ENCODE results near the gene MR1. TPM values are rescaled to one million over a fixed set of nuclear protein-coding genes. Genes with fewer than 3 reads are reported as not detected.
A peak's percentile ranks its signal among the peaks of the same experiment; 100 is the strongest.

MR1 gene
- total RNA-seq (2011; cell fraction: chromatin; rRNA removed; ENCODE audit: low replicate concordance), result 22.3 and 22.5 TPM in 2 replicates
- total RNA-seq (2011; cell fraction: nucleolus; rRNA removed), result 18.4 and 20.3 TPM in 2 replicates
- 21.1 and 25.2 TPM in 2 replicates for total RNA-seq (2011; cell fraction: nucleoplasm; rRNA removed)
- 8.7 and 9.7 TPM in 2 replicates for total RNA-seq (2014; rRNA removed)
- 13.6 and 17.0 TPM in 2 replicates for total RNA-seq (2014; rRNA removed; fragmentation: Illumina TruSeq; extraction: Trizol)
- total RNA-seq (2015; rRNA removed; fragmentation: Illumina TruSeq; extraction: Trizol), result 14.1 and 17.1 TPM in 2 replicates
- 9.7 and 10.4 TPM in 2 replicates for total RNA-seq (2021)
- 13.1 and 21.7 TPM in 2 replicates for polyA plus RNA-seq (2011; rRNA removed)
- 10.9 and 14.9 TPM in 2 replicates for polyA plus RNA-seq (2011; cell fraction: cytosol; rRNA removed)
- polyA plus RNA-seq (2011; cell fraction: nucleus; rRNA removed), result 6.1 and 10.3 TPM in 2 replicates
- 12.3 and 24.7 TPM in 2 replicates for polyA plus RNA-seq (2012)
- polyA plus RNA-seq (2014; fragmentation: Illumina TruSeq; extraction: Trizol), result 16.9 and 18.5 TPM in 2 replicates
- 10 to 100 TPM; 15.6 to 19.8 TPM for polyA plus RNA-seq (2014; fragmentation: Nextera tagmentation; extraction: Ambion mirVana)
- 11.3 and 11.9 TPM in 2 replicates for polyA plus RNA-seq (2014; rRNA removed)
- polyA minus RNA-seq (2011; rRNA and poly(A)+ RNA removed), result 9.1 and 12.0 TPM in 2 replicates
- 2.0 and 7.4 TPM in 2 replicates for polyA minus RNA-seq (2011; cell fraction: cytosol; rRNA and poly(A)+ RNA removed)
- polyA minus RNA-seq (2011; cell fraction: nucleus; rRNA and poly(A)+ RNA removed), result 6.5 and 6.6 TPM in 2 replicates
- percentile 66 among the genes with signal in this experiment for Bru-seq, nascent RNA
- percentile 56 among the genes with signal in this experiment for BruChase-seq, experiment 1, labeled RNA remaining after a 2-hour chase
- percentile 59 among the genes with signal in this experiment for BruChase-seq, experiment 2, labeled RNA remaining after a 6-hour chase
- long read RNA-seq, experiment 1, full-length matches to known transcripts, result 14 of 19 reads
- long read RNA-seq, experiment 1, partial matches to known transcripts, result 1 of 19 reads
- long read RNA-seq, experiment 1, other reads (novel, unspliced or antisense), result 4 of 19 reads
- long read RNA-seq, experiment 2, full-length matches to known transcripts, result 3 of 6 reads
- long read RNA-seq, experiment 2, partial matches to known transcripts, result 1 of 6 reads
- long read RNA-seq, experiment 2, other reads (novel, unspliced or antisense), result 2 of 6 reads
- long read RNA-seq, experiment 3, full-length matches to known transcripts, result 3 of 3 reads
- long read RNA-seq, experiment 3, partial matches to known transcripts, result 0 of 3 reads
- long read RNA-seq, experiment 3, other reads (novel, unspliced or antisense), result 0 of 3 reads

GRCh38 chr1:181033799-181034451, at the start of gene MR1:
MR1 (plus strand) TSS chr1:181033983; CDS start chr1:181034008, 25 bp downstream.
- peak within 1 kb of the TSS; percentile 71 to 72; a peak in 3 of 4 replicates for H3K9ac ChIP-seq (ENCODE audit: insufficient read depth in 1 of 2, low read depth in 2 of 2, low read length in 2 of 2)
- no peaks in the 10 kb centered on the region for H3K9me1 ChIP-seq (ENCODE audit: control insufficient read depth, insufficient read depth, low read length)
- H3K27me3 ChIP-seq (ENCODE audit: control insufficient read depth in 2 of 2, insufficient read depth in 2 of 2, low read length in 2 of 2), result no peaks in the 10 kb centered on the region
- in situ Hi-C loops (cut with MboI), result no loop called here
- H3K79me2 ChIP-seq (ENCODE audit: control insufficient read depth, insufficient read depth, low read length), result peaks cover 15% of the 10 kb centered on the region
- ChIA-PET POLR2A (interaction anchor here (0.6 to 4.6 kb wide), 7 partner anchors 9 to 291 kb away, joined by 3 to 41 read pairs (median 3); partner anchors contain the start of gene STX6), CTCF (ENCODE audit: low intra/inter-chr PET ratio) (no interaction called here)
- WGBS (ENCODE audit: insufficient coverage, low coverage, missing lambda C conversion rate), result under 1% methylated on average over 9 of the region's 9 CpGs
- H4K20me1 ChIP-seq (replicated peaks; ENCODE audit: control insufficient read depth, insufficient read depth, low read length), result no peaks in the 10 kb centered on the region
- intact Hi-C loops (cut with micrococcal nuclease), result no loop called here
- TSS peak; percentile 73 for BruUV-seq (replicated peaks)
- H3K4me1 ChIP-seq (replicated peaks in 1 of 2; ENCODE audit: control insufficient read depth in 2 of 2, insufficient read depth in 2 of 2, low read length in 2 of 2), result peaks cover 9 to 36% of the 10 kb centered on the region in 2 experiments; a peak in 4 of 5 replicates
- H3K4me3 ChIP-seq, result peak within 1 kb of the TSS; percentile 42
- H3K4me2 ChIP-seq (ENCODE audit: insufficient read depth, low read length), result peak within 1 kb of the TSS; percentile 91
- DNase-seq (ENCODE audit: extremely low read depth in 1 of 4, low spot score in 3 of 4) (peak; percentile 87 to 91 (median 89)), ATAC-seq (peak; percentile 93), FAIRE-seq (peak; percentile 88)
- H3K27ac ChIP-seq (ENCODE audit: extremely low read depth, low read depth, low read length), result peak within 1 kb of the TSS; percentile 74
- H2AFZ ChIP-seq (ENCODE audit: low read depth, low read length), result peak within 1 kb of the TSS; percentile 93
- peaks cover 3% of the 10 kb centered on the region; the same call in 1 of the 3 replicates for H3K36me3 ChIP-seq (ENCODE audit: control insufficient read depth, insufficient read depth, low read length)
- H3K9me3 ChIP-seq (replicated peaks; ENCODE audit: control insufficient read depth, insufficient read depth, low read depth, low read length), result no peaks in the 10 kb centered on the region
- TF ChIP-seq MITF (IDR thresholded peaks at IDR 0.05) (no peak), UBTF (IDR thresholded peaks at IDR 0.05; ENCODE audit: borderline replicate concordance in 1 of 2, low read depth in 2 of 2, low read length in 2 of 2) (no peak), ZNF280A (IDR thresholded peaks at IDR 0.05; ENCODE audit: low read depth, partially characterized antibody) (no peak), NR2F6 (CRISPR knock-in tag; IDR thresholded peaks at IDR 0.05) (no peak), SMAD4 (CRISPR knock-in tag; conservative IDR thresholded peaks at IDR 0.05) (no peak), GTF2A2 (tag; IDR thresholded peaks at IDR 0.05) (no peak), PML (IDR thresholded peaks at IDR 0.05; ENCODE audit: low read length) (no peak; the same call in 1 of the 2 replicates), ESRRA (IDR thresholded peaks at IDR 0.05; ENCODE audit: borderline replicate concordance, low read depth) (no peak), SRSF7 (optimal IDR thresholded peaks at IDR 0.05; ENCODE audit: low read depth, low read length) (no peak)
